GM21737 (cell line): ENCODE data around the gene DYNLRB1.

Experiments used
- ATAC-seq: cut with Tn5 transposase; IDR thresholded peaks from one replicate; pipeline ENCODE4 v1.9.1; 2021; ENCODE audit warnings: mild to moderate bottlenecking, moderate library complexity; ENCODE audit not compliant: unreplicated experiment

Gene DYNLRB1

GRCh38 chr20:34532756-34533155 lies 16.5 kb downstream of the DYNLRB1 start:
- no peak for ATAC-seq

- ATAC-seq, result no peak
Observed at GRCh38 chr20:34534391-34535165, 18.4 kb downstream of the DYNLRB1 start.

- no peak for ATAC-seq
Observed at GRCh38 chr20:34535301-34535840, 19.1 kb downstream of the DYNLRB1 start.

DNA sequence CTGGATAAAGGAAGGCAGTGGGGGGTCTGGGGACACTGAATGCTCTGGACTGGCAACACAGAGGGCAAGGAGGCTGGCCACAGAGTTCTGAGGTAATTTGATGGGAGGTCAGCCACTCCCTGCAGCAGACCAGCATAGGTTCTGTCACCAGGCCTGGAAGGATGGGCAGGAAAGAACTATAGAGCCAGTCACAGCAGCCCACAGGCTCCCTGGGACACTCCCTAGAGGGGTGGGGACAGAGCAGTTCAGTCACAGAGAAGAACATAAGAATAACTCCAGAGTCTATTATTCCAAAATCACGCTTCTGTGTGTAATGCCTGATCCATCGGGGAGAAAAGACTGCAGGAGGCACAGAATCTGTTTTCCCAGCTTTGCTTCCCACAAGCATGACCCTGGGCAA lies 19.6 kb downstream of the DYNLRB1 start:
- no peak for ATAC-seq

GRCh38 chr20:34536798-34537394 lies 20.7 kb downstream of the DYNLRB1 start:
- no peak for ATAC-seq

DNA sequence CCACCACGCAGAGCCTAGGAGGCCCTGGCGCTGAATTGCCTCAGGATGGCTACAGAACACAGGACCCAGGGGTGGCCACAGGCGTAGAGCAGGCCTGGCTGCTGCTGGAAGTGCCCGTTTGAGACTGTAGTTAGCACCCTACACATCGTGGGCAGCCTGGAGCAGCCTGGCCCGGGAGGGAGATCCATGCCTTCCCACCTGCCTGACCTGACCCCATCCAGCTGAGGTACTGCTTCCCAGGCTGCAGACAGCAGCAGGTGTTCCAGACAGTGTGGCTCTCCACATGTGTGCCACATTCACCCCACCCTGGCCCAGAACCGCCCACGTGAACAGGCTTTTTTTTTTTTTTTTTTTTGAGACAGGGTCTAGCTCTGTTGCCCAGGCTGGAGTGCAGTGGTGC lies 21.4 kb downstream of the DYNLRB1 start:
- no peak for ATAC-seq

DNA sequence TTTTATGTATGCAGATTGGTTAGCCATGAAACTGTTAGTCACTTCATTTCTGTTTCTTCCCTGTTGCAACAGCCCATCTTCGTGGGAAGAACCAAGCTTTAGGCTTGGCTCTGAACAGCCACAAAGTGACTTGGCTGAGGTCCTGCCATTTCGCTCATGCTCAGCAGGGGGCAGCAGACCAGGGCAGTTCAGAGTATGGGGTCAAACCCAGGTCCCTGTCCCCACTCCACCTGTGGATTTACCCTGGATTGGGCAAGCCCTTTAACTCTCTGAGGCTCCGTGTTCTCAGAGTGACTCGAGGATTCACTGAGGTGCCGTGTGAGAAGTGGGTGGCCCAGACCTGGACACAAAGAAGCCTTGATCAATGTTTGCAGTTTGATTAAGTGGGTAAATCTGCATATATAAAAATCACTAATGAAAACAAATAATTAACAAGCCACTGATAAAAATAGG lies 22.5 kb downstream of the DYNLRB1 start:
- ATAC-seq, result no peak

GRCh38 chr20:34539756-34540155 lies 23.5 kb downstream of the DYNLRB1 start:
- no peak for ATAC-seq

DNA sequence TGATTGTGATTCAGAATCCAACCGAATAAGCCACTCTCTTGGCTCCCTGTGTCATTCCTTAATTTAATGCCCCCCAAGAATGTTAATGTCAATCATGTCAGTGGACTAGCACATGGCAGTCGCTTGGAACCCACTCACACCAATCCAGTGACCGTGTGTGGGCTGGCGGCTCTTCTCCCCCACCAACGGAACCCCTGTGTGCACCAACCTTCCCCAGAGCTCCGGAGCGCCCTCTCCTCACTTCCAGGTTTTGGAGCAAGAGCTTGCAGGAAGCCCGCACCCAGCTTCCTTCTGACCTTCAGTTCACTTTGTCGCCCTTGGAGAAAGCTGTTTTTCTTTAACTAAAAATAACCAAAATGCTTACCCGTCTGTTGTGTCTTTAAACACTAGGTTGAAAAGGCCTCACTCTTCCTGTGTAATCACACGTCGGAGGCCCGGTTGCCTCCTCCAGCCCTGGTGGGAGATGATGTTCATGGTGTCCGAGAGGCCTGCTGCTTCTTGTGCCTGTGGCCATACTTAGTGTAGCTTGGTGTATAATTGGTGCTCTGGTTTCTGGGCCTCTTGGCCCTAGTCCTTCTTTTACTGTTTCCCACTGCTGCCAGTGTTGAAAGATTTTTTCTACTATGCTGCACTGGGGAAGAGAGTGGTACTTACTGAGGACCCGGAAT lies 24.5 kb downstream of the DYNLRB1 start:
- ATAC-seq, result no peak

GRCh38 chr20:34541264-34541901 lies 25.2 kb downstream of the DYNLRB1 start:
- no peak for ATAC-seq

- ATAC-seq, result no peak
Observed at GRCh38 chr20:34541917-34542316, 25.7 kb downstream of the DYNLRB1 start.

DNA sequence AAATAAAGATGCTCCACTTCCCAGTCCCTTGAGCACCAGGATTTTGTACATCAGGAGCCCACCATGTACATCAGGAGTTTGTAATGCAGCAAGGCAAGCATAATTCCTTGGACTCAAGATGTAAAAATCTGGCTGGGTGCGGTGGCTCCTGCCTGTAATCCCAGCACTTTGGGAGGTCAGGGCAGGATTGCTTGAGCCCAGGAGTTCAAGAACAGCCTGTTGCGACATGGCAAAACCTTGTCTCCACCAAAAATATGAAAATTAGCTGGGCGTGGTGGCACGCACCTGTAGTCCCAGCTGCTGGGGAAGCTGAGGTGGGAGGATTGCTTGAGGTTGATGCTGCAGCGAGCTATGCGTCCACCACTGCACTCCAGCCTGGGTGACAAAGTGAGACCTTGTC lies 26.2 kb downstream of the DYNLRB1 start:
- no peak for ATAC-seq

GRCh38 chr20:34543463-34544056 lies 27.3 kb downstream of the DYNLRB1 start:
- no peak for ATAC-seq

- no peak for ATAC-seq
Observed at GRCh38 chr20:34544109-34544796, 28.0 kb downstream of the DYNLRB1 start.

GRCh38 chr20:34546751-34547181 lies 30.5 kb downstream of the DYNLRB1 start:
- ATAC-seq, result no peak

- ATAC-seq, result no peak
Observed at GRCh38 chr20:34547844-34548613, 31.8 kb downstream of the DYNLRB1 start.

- ATAC-seq, result no peak
Observed at GRCh38 chr20:34549291-34549928, 33.2 kb downstream of the DYNLRB1 start.

GRCh38 chr20:34549929-34550305 lies 33.7 kb downstream of the DYNLRB1 start:
- ATAC-seq, result no peak

- ATAC-seq, result no peak
Observed at GRCh38 chr20:34552569-34552968, 36.3 kb downstream of the DYNLRB1 start.
